Jurkat, Clone E6-1 (cell line): Measurements from ENCODE around the gene NRAS.

Experiments used
- DNase-seq: peaks from one replicate; pipeline ENCODE4 v3.0.0-alpha.2; 2011; ENCODE audit warnings: low read depth, low spot score
- H3K4me3 ChIP-seq: 2 replicates; pipeline ENCODE4 v1.5.1; 2011; ENCODE audit warnings: mild to moderate bottlenecking, low read length, control low read depth, moderate library complexity

Gene NRAS

GRCh38 chr1:114692947-114693346 is 23.6 kb downstream of the NRAS start:
- DNase-seq: no peak
- H3K4me3 ChIP-seq: no peak overlapping the region

- H3K4me3 ChIP-seq: no peak overlapping the region
- DNase-seq: no peak
Observed at GRCh38 chr1:114691061-114691460, 25.5 kb downstream of the NRAS start.

GRCh38 chr1:114690148-114690547 is 26.4 kb downstream of the NRAS start:
- no peak overlapping the region for H3K4me3 ChIP-seq
- no peak for DNase-seq

GRCh38 chr1:114688526-114688925 is 28.0 kb downstream of the NRAS start:
- no peak for DNase-seq
- no peak overlapping the region for H3K4me3 ChIP-seq

GRCh38 chr1:114685851-114686250 is 30.7 kb downstream of the NRAS start:
- no peak overlapping the region for H3K4me3 ChIP-seq
- no peak for DNase-seq

- no peak overlapping the region for H3K4me3 ChIP-seq
- DNase-seq: no peak
Observed at GRCh38 chr1:114677691-114678090, 38.9 kb downstream of the NRAS start.

- H3K4me3 ChIP-seq: no peak overlapping the region
- no peak for DNase-seq
Observed at GRCh38 chr1:114676115-114676514, 40.5 kb downstream of the NRAS start.

GRCh38 chr1:114671939-114672275 is 44.7 kb downstream of the NRAS start:
- H3K4me3 ChIP-seq: no peak overlapping the region
- no peak for DNase-seq

- DNase-seq: peak; percentile 9
- no peak overlapping the region for H3K4me3 ChIP-seq
Observed at GRCh38 chr1:114671011-114671938, 45.3 kb downstream of the NRAS start.

- H3K4me3 ChIP-seq: peak overlapping the region; percentile 48
- peak; percentile 10 for DNase-seq
Observed at GRCh38 chr1:114670083-114671010, 46.2 kb downstream of the NRAS start.

GRCh38 chr1:114669562-114670082 is 46.9 kb downstream of the NRAS start, which contains the start of gene DENND2C:
TSS of gene DENND2C (minus strand) at chr1:114670049. CDS start at chr1:114625984, 44,065 bp downstream.
- peak within 1 kb of the TSS; percentile 48 for H3K4me3 ChIP-seq
- no peak for DNase-seq

- H3K4me3 ChIP-seq: peak overlapping the region; percentile 48
- DNase-seq: no peak
Observed at GRCh38 chr1:114668784-114669561, 47.6 kb downstream of the NRAS start.

- no peak overlapping the region for H3K4me3 ChIP-seq
Observed at GRCh38 chr1:114668373-114668772, 48.2 kb downstream of the NRAS start.

GRCh38 chr1:114666954-114667353 is 49.6 kb downstream of the NRAS start:
- H3K4me3 ChIP-seq: no peak overlapping the region

More at GRCh38 chr1:114668373-114668772, 48.2 kb downstream of the NRAS start:
- DNase-seq: no peak

GRCh38 chr1:114660238-114660637 is 56.3 kb downstream of the NRAS start:
- DNase-seq: no peak
- no peak overlapping the region for H3K4me3 ChIP-seq

More at GRCh38 chr1:114666954-114667353, 49.6 kb downstream of the NRAS start:
- no peak for DNase-seq
